Measurements from ENCODE around the gene PHYHD1.
"Not testable (repeated sequence)": the region's sequence is repeated elsewhere in the genome, so short reads cannot be mapped to it uniquely, and the experiment has no call there.

The PHYHD1 gene

GRCh38 chr9:128927731-128928411 is 7.1 kb downstream of the PHYHD1 start:
- DNase-seq, result no peak

- no peak for DNase-seq
Observed at GRCh38 chr9:128928624-128929023, 7.8 kb downstream of the PHYHD1 start.

DNA sequence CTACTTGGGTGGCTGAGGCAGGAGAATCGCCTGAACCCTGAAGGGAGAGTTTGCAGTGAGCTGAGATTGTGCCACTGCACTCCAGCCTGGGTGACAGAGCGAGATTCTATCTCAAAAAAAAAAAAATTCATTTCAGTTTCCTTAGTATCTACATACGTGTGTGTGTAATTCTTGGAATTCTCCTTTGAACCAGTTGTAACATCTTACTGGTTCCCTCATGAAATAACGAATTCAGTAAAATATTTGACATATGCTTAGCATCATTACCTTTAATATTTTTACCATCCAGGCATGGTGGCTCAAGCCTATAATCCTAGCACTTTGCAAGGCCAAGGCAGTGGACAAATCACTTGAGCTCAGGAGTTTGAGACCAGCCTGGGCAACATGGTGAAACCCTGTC is 8.8 kb downstream of the PHYHD1 start:
- no peak for DNase-seq

- DNase-seq, result no peak
Observed at GRCh38 chr9:128933731-128934130, 12.9 kb downstream of the PHYHD1 start.

DNA sequence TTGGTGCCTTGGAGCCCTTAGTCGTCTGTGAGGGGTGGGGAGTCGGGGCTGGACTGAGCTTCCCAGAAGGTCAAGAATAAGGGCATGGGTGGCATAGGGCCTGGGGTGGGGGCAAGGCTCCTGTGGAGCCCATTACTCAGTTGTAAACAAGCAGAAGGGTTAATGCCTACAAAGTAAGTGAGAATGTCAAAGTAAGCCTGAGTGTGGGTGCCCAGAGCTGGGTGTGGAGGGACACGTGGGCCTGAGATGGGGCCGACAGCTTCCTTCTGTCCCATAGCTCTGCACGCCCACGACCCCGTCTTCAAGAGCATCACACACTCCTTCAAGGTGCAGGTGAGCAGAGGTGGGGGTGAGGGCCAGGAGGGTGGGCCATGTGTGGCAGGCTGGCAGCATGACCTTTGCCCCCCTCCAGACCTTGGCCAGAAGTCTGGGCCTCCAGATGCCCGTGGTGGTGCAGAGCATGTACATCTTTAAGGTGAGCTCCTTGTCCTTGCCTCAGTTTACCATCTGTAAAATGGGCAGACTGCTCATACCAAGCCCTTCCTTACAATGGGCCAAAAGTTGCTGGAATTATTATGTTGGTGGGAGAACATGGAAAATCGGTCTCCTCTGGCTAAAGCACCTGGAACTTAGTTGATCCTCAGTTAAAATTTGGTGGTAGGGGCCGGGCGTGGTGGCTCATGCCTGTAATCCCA is 15.5 kb downstream of the PHYHD1 start:
- DNase-seq, result no peak

- no peak for DNase-seq
Observed at GRCh38 chr9:128937310-128938165, 16.8 kb downstream of the PHYHD1 start.

GRCh38 chr9:128940271-128940921 is 19.6 kb downstream of the PHYHD1 start:
- no peak for DNase-seq

GRCh38 chr9:128940946-128941755 is 20.4 kb downstream of the PHYHD1 start:
- no peak for DNase-seq

GRCh38 chr9:128943832-128944620 is 23.2 kb downstream of the PHYHD1 start:
- DNase-seq, result no peak

GRCh38 chr9:128944966-128945365 is 24.2 kb downstream of the PHYHD1 start:
- not testable (repeated sequence) for DNase-seq

DNA sequence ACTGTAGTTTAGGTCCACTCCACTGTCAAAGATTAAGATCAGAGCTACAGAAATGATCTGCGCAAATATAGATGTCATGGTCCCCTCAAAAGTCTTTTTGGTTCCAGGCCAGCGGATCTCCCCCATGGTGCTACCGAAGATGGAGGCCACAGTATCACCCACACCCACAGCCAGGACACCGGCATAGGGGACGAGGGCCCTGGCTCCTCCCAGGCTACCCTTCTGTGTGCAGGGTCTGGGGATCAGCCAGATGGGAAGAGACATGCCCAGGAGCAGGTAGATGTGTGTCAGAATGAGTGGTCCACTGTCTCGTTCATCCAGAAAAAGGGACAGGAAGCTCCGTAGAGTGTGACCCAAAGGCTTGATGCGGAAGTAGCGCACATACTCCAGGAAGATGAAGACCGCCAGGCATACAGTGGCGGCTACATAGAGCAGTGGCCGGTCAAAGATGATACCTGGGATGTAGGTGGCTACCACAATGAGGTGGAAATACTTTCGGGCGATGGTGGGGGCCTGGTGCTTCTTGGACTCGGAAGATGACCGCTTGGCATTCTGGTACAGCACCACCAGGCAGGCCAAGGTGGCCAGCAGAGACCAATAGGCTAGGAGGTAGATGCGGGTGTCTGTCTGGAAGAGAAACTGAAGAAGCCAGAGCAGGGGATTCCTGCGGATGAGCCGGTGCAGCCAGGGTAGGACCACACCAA is 25.2 kb downstream of the PHYHD1 start:
- DNase-seq, result no peak

DNA sequence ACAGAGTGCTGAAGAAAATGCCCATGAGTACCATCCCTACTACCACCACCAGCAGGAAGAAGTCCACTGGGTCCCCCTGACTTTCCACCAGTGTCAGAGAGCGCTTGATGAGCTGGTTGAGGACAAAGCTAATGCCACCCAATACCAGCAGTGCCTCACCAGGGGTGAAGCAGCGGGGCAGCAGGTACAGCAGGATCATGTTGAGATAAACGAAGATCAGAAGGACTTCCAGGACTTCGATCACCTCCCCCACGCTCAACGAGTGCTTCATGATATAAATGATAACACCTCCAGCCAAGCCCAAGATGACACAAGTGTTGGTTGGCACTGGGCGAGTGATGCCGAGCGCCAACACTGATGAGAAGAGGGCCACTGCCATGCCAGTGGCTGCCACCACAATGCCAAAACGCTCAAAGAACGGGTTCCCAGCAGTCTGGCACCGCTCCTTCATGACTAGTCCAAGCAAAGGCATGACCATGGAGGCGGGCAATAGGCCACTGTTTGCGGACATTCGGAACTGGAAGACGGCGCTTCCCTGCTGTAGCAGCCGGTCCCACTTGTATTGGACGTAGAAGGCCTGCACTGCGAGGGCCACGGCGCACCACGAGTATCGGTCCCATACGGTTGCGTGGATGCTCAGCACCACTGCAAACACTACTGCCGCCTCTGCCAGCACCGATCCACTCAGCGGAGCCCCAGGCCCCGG is 25.9 kb downstream of the PHYHD1 start:
- DNase-seq, result no peak

DNA sequence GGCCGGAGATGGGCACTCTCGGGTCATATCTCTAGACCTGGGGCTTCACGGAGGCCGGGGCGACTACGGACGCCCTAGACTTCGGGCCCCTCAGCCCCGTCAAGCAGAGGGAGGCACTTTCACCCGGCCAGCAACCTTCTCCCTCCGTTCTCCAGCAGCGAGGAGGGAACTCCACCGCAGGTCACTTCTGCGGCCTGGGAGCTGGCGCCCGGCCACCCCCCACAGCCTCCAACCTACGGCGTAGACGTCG is 26.4 kb downstream of the PHYHD1 start:
- DNase-seq, result no peak

DNA sequence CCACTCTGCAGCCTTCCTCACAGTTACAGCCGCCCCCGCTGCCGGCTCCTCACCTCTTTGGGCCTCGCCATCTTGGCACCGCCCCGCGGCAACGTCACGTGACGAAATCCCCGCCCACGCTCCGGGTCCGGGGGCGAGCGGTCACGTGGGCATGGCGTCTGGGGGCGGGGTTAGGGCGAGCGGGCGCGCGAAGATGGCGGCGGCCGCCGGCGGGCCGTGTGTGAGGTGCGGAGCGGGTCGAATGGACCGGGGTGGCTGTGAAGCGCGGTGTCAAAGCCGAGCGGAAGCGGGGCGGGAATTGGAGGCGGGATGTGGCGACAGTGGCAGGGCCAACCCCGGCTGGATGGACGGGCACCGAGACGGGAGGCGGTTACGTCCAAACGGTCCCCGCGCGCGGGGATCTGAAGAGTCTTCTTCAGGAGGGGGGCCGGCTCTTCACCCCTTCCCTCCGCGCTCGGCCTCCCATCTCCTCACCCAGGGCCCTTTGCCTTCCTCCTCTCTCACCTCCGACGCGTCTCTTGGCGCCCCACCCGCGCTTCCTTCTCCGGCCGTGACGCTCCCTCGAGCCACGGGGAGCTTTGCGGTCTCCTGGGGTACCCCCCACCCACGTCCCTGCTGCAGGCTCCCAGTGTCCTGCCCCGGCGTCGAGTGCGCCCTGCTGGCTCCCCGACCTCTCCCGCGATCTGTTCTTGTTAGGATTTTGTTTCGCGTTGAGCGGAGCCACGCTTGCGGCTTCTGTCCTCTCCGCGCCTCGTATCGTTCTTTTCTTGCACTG is 26.9 kb downstream of the PHYHD1 start, which contains the start of the genes DOLK and NUP188:
DOLK (minus strand) TSS at position 77 of the 775 bp plus-strand sequence. CDS start 300 bp downstream, outside the sequence.
NUP188 (plus strand) TSS at position 173 of the 775 bp plus-strand sequence; CDS start at position 194, 21 bp downstream.
- DNase-seq, result peak; percentile 24

DNA sequence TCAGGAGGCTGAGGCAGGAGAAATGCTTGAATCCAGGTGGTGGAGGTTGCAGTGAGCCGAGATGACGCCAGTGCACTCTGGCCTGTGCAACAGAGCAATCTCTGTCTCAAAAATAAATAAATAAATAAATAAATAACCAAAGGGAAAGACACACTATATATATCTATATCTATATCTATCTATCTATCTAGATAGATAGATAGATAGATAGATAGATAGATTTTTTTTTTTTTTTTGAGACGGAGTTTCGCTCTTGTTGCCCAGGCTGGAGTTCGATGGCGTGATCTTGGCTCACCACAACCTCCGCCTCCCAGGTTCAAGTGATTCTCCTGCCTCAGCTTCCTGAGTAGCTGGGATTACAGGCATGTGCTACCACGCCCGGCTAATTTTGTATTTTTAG is 40.6 kb downstream of the PHYHD1 start:
- not testable (repeated sequence) for DNase-seq

DNA sequence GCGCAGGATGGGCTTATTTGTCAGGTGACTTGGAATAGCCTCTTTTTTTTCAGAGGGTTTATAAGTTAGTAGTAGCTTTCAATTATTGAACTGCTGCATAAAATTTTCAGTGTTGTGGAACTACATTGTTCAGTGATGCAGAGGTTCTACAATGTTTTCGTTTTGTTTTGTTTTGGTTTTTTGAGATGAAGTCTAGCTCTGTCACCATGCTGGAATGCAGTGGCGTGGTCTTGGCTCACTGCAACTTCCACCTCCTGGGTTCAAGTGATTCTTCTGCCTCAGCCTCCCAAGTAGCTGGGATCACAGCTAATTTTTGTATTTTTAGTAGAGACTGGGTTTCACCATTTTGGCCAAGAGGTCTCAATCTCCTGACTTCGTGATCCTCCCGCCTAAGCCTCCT is 48.7 kb downstream of the PHYHD1 start:
- no peak for DNase-seq

- DNase-seq, result no peak
Observed at GRCh38 chr9:128972956-128973355, 52.2 kb downstream of the PHYHD1 start.

DNA sequence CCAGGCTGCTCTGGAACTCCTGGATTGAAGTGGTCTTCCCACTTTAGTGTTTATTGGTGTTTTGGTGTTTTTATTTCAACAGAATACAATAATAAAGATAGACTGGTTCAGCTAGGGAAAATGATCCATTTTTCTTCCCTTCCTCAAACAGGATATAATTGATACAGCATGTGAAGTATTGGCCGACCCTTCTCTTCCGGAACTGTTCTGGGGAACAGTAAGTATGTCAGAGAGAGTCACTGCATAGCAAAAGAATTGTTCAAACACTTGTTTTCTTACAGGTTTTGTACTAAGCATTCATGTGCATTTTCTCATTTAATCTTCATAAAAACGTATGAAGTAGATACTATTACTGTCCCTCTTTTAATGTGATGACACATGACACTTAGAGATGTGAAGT is 58.3 kb downstream of the PHYHD1 start:
- DNase-seq, result no peak

DNA sequence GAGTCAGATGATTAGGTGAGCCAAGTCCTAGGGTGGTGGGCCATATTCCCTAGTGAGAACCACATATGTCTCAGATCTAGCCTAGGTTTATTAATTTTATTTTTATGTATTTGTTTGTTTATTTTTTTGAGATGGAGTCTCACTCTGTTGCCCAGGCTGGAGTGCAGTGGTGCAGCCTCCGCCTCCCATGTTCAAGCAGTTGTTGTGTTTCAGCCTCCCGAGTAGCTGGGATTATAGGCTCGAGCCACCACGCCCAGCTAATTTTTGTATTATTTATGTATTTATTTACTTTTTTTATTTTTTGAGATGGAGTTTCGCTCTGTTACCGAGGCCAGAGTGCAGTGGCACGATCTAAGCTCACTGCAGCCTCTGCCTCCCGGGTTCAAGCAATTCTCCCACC is 62.8 kb downstream of the PHYHD1 start:
- no peak for DNase-seq
